HFF-Myc (cell line): ENCODE results near the gene PARD3B.

ENCODE experiments used
- DNase-seq: peaks from one replicate; pipeline ENCODE4 v3.0.0-alpha.2; 2011; ENCODE audit warnings: low read depth; ENCODE audit errors: extremely low read depth
- H3K4me3 ChIP-seq: replicated peaks from 2 replicates; pipeline ENCODE4 v1.5.1; 2011; ENCODE audit warnings: low read depth, mild to moderate bottlenecking, control low read depth, low read length
- CTCF ChIP-seq: IDR thresholded peaks from 2 replicates; pipeline ENCODE4 v1.5.1; 2012; ENCODE audit warnings: mild to moderate bottlenecking, low read depth, low read length, control low read depth; ENCODE audit errors: missing control alignments

PARD3B gene

GRCh38 chr2:205637779-205638503 is 1092.7 kb downstream of the PARD3B start:
- TF ChIP-seq CTCF = no peak
- no peak for DNase-seq
- no peak overlapping the region for H3K4me3 ChIP-seq

- no peak for TF ChIP-seq CTCF
- H3K4me3 ChIP-seq = no peak overlapping the region
- no peak for DNase-seq
Observed at GRCh38 chr2:205640716-205641115, 1095.4 kb downstream of the PARD3B start.

GRCh38 chr2:205642599-205643356 is 1097.5 kb downstream of the PARD3B start:
- TF ChIP-seq CTCF = no peak
- H3K4me3 ChIP-seq = no peak overlapping the region
- DNase-seq = no peak

- no peak overlapping the region for H3K4me3 ChIP-seq
- TF ChIP-seq CTCF = no peak
- no peak for DNase-seq
Observed at GRCh38 chr2:205643391-205643885, 1098.2 kb downstream of the PARD3B start.

GRCh38 chr2:205644018-205644417 is 1098.7 kb downstream of the PARD3B start:
- TF ChIP-seq CTCF = no peak
- peak; percentile 26 for DNase-seq

GRCh38 chr2:205646680-205647079 is 1101.4 kb downstream of the PARD3B start:
- no peak for DNase-seq
- no peak for TF ChIP-seq CTCF
- no peak overlapping the region for H3K4me3 ChIP-seq

More at GRCh38 chr2:205644018-205644417, 1098.7 kb downstream of the PARD3B start:
- no peak overlapping the region for H3K4me3 ChIP-seq
